NT2/D1 (cell line): ENCODE data around the gene DOCK2.

Experiments used
- SUZ12 ChIP-seq: IDR thresholded peaks from 2 replicates; pipeline ENCODE4 v1.6.1; 2011; ENCODE audit not compliant: insufficient read length, insufficient read depth; ENCODE audit errors: extremely low read depth
- YY1 ChIP-seq: IDR thresholded peaks from 2 replicates; pipeline ENCODE4 v1.6.1; 2011; ENCODE audit not compliant: insufficient read length, insufficient read depth
- ZNF274 ChIP-seq: IDR thresholded peaks from 2 replicates; pipeline ENCODE4 v1.6.1; 2011; ENCODE audit warnings: mild to moderate bottlenecking, low read depth, low read length

GRCh38 chr5:169641253-169641652 lies 4.2 kb downstream of the DOCK2 start:
- TF ChIP-seq SUZ12 (no peak), YY1 (no peak), ZNF274 (no peak)
